Mesothelial cell of epicardium (in vitro differentiated cells): Measurements from ENCODE around the gene FOXP3. TPM values are rescaled to one million over a fixed set of nuclear protein-coding genes. Genes with fewer than 3 reads are reported as not detected.
A peak's percentile ranks its signal among the peaks of the same experiment; 100 is the strongest.

Experiments used
- DNase-seq, 2 experiments: peaks; one replicate each; pipeline ENCODE4 v3.0.0; 2021; ENCODE audit warnings: low spot score in 2 of 2; ENCODE audit not compliant: unreplicated experiment in 2 of 2
- H3K27ac Mint-ChIP-seq: 2 replicates; pipeline ENCODE4 v1.8.0; 2021; ENCODE audit warnings: mixed read lengths
- H3K27me3 Mint-ChIP-seq: 2 replicates; pipeline ENCODE4 v1.8.0; 2021; ENCODE audit warnings: low read depth, mixed read lengths
- H3K36me3 Mint-ChIP-seq: 2 replicates; pipeline ENCODE4 v1.8.0; 2021; ENCODE audit warnings: mixed read lengths
- H3K4me1 Mint-ChIP-seq: 2 replicates; pipeline ENCODE4 v1.8.0; 2021; ENCODE audit warnings: mixed read lengths
- H3K4me3 Mint-ChIP-seq: 2 replicates; pipeline ENCODE4 v1.8.0; 2021; ENCODE audit warnings: mild to moderate bottlenecking, moderate library complexity, mixed read lengths
- H3K9me3 Mint-ChIP-seq: 2 replicates; pipeline ENCODE4 v1.8.0; 2021; ENCODE audit warnings: mixed read lengths
- CTCF ChIP-seq: fragments of 200-600 bp; sonication (generic); IDR thresholded peaks from one replicate; pipeline ENCODE4 v1.5.0; 2021; ENCODE audit warnings: antibody characterized with exemption; ENCODE audit not compliant: unreplicated experiment
- total RNA-seq: library from RNA; stranded (reverse); gene quantifications from 3 replicates; pipeline ENCODE4 v1.2.1, GENCODE V29; 2021

FOXP3 gene
- total RNA-seq, 1 donor from 2014 or later, result 0.34 TPM

DNA sequence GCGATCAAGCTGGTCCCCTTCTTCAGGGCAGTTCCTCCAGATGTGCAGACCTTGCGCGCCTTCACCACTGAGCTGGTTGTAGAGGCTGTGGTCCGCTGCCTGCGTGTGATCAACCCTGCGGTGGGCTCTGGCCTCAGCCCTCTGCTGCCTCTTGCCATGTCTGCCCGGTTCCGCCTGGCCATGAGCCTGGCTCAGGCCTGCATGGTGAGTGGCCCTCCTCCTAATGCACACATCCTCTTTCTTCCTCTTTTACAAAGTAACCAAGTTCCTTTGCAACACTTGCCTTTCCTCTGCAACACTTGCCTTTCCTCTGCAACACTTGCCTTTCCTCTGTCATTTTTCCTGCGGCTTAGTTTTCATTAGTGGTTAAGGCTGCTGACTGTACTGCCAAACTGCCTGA, 27.4 kb downstream of the FOXP3 start:
- peak overlapping the region; percentile 27 for H3K4me3 Mint-ChIP-seq
- no peak for TF ChIP-seq CTCF

DNA sequence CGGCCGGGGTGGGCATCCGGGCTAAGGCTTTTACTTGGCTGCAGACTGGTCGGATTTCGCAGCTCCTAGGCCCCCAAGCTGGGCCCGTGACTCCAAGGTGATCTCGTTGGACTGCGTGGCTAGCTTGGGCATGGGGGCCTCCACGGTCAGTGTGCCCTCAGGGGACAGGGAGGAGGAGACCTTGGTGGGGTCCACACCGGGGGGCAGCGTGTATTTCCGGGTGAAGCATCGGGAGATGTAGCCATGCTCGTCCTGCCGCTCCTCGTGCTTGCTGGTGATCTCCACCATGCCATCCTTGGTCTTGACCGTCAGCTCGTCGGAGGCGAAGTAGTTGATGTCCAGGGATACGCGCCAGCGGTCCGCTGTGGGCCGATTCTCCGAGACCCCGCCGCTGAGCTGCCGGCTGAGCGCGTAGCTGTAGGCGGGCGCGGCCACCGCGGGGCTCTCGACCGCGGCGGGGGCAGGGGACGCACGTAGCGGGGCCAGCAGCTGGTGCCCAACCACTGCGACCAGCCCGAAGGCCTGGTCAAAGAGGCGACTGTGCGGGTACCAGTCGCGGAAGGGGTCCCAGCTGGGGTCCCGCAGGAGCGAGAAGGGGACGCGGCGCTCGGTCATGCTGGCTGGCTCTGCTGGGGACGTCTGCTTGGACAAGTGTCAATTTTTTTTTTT, 30.5 kb downstream of the FOXP3 start:
- no peaks in the 10 kb centered on the region for H3K36me3 Mint-ChIP-seq
- no peak overlapping the region for H3K4me3 Mint-ChIP-seq
- H3K4me1 Mint-ChIP-seq, result peaks cover 6% of the 10 kb centered on the region
- DNase-seq, result no peak
- H3K9me3 Mint-ChIP-seq, result peaks cover 7% of the 10 kb centered on the region
- TF ChIP-seq CTCF, result no peak
- H3K27me3 Mint-ChIP-seq, result no peaks in the 10 kb centered on the region
- no peak overlapping the region for H3K27ac Mint-ChIP-seq

More for the DNA sequence above, 27.4 kb downstream of the FOXP3 start:
- H3K27me3 Mint-ChIP-seq, result no peaks in the 10 kb centered on the region
- no peak for DNase-seq
- peaks cover 3% of the 10 kb centered on the region for H3K36me3 Mint-ChIP-seq
- no peak overlapping the region for H3K27ac Mint-ChIP-seq
- H3K4me1 Mint-ChIP-seq, result no peaks in the 10 kb centered on the region
- H3K9me3 Mint-ChIP-seq, result peaks cover 7% of the 10 kb centered on the region

GRCh38 chrX:49233176-49233575, 31.3 kb downstream of the FOXP3 start, which contains the start of gene CACNA1F:
Gene CACNA1F, minus strand, starts transcription at chrX:49233340. Its CDS starts 31 bp downstream, at chrX:49233309.
- TF ChIP-seq CTCF, result no peak
- no peak within 1 kb of the TSS for H3K4me3 Mint-ChIP-seq
- no peaks in the 10 kb centered on the region for H3K27me3 Mint-ChIP-seq
- peaks cover 6% of the 10 kb centered on the region for H3K4me1 Mint-ChIP-seq
- H3K9me3 Mint-ChIP-seq, result peaks cover 7% of the 10 kb centered on the region
- no peak within 1 kb of the TSS for H3K27ac Mint-ChIP-seq
- no peaks in the 10 kb centered on the region for H3K36me3 Mint-ChIP-seq
- DNase-seq, result no peak

DNA sequence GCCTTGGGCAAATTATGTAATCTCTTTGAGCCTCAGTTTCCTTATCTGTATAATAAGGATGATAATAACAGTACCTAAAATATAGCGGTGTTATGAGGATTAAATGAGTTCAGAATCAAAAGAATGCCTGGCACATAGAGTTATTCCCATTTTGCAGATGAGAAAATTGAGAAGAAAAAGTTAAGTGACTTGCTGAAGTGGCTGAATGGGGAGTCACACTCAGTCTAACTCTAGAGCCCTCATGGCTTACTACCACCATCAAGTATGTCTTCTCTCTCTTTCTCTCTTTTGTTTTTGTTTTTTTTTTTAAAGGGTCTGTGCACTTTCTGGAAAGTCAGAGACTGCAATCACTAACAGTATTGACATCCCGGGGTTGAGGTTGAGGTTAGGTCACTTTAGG, 32.0 kb downstream of the FOXP3 start:
- no peak for DNase-seq
- Mint-ChIP-seq H3K4me1 (peaks cover 6% of the 10 kb centered on the region), H3K27me3 (peaks cover 1% of the 10 kb centered on the region), H3K27ac (no peak overlapping the region), H3K9me3 (peaks cover 12% of the 10 kb centered on the region), H3K36me3 (no peaks in the 10 kb centered on the region), H3K4me3 (no peak overlapping the region)
- no peak for TF ChIP-seq CTCF

DNA sequence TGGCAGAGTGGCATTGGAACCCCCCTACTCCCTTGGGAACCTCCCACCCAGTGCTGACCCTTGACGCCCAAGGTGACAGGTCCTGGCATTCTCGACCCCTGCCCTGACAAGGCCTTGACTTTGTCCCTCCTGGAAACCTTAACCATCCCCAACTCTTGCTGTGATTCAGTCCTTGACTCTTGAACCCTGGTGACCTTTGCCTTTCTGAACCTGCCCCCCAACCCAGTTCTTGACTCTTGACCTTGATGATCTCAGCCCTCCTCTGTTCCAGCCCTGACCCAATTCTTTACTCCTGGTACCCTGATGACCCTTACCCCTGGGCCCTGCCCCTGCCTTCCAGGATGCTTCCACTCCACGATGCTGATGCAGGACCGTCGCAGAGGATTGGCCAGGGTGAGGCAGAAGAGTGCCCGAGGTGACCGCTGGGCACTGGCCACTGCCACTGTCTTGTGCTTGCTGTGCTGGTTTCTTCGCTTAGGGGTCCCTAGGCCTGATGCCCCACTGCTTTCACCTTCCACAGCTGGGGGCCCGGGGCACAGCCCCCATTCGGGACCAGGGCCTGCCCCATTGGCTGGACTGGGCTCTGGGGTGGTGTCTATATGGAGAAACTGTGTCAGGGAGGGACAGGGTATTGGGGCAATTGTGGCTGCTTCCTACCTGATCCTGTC, 33.0 kb downstream of the FOXP3 start:
- no peak overlapping the region for H3K27ac Mint-ChIP-seq
- no peak for TF ChIP-seq CTCF
- peaks cover 6% of the 10 kb centered on the region for H3K4me1 Mint-ChIP-seq
- peaks cover 14% of the 10 kb centered on the region for H3K9me3 Mint-ChIP-seq
- H3K36me3 Mint-ChIP-seq, result no peaks in the 10 kb centered on the region
- no peak for DNase-seq
- H3K27me3 Mint-ChIP-seq, result peaks cover 1% of the 10 kb centered on the region
- peak overlapping the region; percentile 66 for H3K4me3 Mint-ChIP-seq
